Smooth muscle cell (in vitro differentiated cells): ENCODE results near the gene ACSS2. TPM values are rescaled to one million over a fixed set of nuclear protein-coding genes. Genes with fewer than 3 reads are reported as not detected.
A peak's percentile ranks its signal among the peaks of the same experiment; 100 is the strongest.

Experiments used
- DNase-seq: peaks from one replicate; lab custom pipeline; 2025; ENCODE audit not compliant: unreplicated experiment; lab: John Stamatoyannopoulos, UW
- H2AFZ ChIP-seq: fragments of 200-600 bp; sonication (generic); 2 replicates; pipeline ENCODE4 v1.6.0; 2016; ENCODE audit warnings: antibody characterized with exemption, low read depth, mild to moderate bottlenecking
- H3F3A ChIP-seq: fragments of 200-600 bp; sonication (generic); 2 replicates; pipeline ENCODE4 v1.6.0; 2017; ENCODE audit warnings: antibody characterized with exemption, low read depth
- H3K27ac ChIP-seq: fragments of 200-600 bp; sonication (generic); 2 replicates; pipeline ENCODE4 v1.5.1; 2016; ENCODE audit warnings: low read depth, mild to moderate bottlenecking
- H3K27me3 ChIP-seq: fragments of 200-600 bp; sonication (generic); 2 replicates; pipeline ENCODE4 v1.6.1; 2016; ENCODE audit warnings: low read depth, mild to moderate bottlenecking
- H3K36me3 ChIP-seq: fragments of 200-600 bp; sonication (generic); 2 replicates; pipeline ENCODE4 v1.5.1; 2016; ENCODE audit warnings: low read depth
- H3K4me1 ChIP-seq: fragments of 200-600 bp; sonication (generic); 2 replicates; pipeline ENCODE4 v1.5.1; 2016; ENCODE audit warnings: low read depth
- H3K4me2 ChIP-seq: fragments of 200-600 bp; sonication (generic); 2 replicates; pipeline ENCODE4 v1.6.0; 2016; ENCODE audit warnings: mild to moderate bottlenecking
- H3K4me3 ChIP-seq: fragments of 200-600 bp; sonication (generic); 2 replicates; pipeline ENCODE4 v1.5.1; 2016; ENCODE audit warnings: mild to moderate bottlenecking
- H3K79me2 ChIP-seq: fragments of 200-600 bp; sonication (generic); 2 replicates; pipeline ENCODE4 v1.6.0; 2016; ENCODE audit warnings: low read depth, mild to moderate bottlenecking
- H3K9ac ChIP-seq: fragments of 200-600 bp; sonication (generic); 2 replicates; pipeline ENCODE4 v1.6.0; 2016; ENCODE audit warnings: low read depth
- H3K9me3 ChIP-seq: fragments of 200-600 bp; sonication (generic); replicated peaks from 2 replicates; pipeline ENCODE4 v1.5.1; 2016; ENCODE audit warnings: low read depth
- H4K20me1 ChIP-seq: fragments of 200-600 bp; sonication (generic); 2 replicates; pipeline ENCODE4 v1.6.0; 2016; ENCODE audit warnings: low read depth
- WGBS: methylation state at CpG from one replicate; pipeline ENCODE4 v1.1.7; 2016; ENCODE audit warnings: low lambda C conversion rate; 5-methylcytosine and 5-hydroxymethylcytosine counted together
- polyA plus RNA-seq: library from polyadenylated mRNA; unstranded; fragments of >200 nt; fragmentation: Nextera tagmentation; extraction: Ambion mirVana; gene quantifications from 2 replicates; pipeline ENCODE4 v1.2.1, GENCODE V29; 2016
- total RNA-seq: library from RNA; depleted of rRNA; stranded (reverse); fragments of >200 nt; gene quantifications from 2 replicates; pipeline ENCODE4 v1.2.3, GENCODE V29; 2014
- TF ChIP-seq, protein P1 (sequence below): fragments of 200-600 bp; sonication (generic); IDR thresholded peaks from 2 replicates; pipeline ENCODE4 v1.5.1; 2017; ENCODE audit warnings: borderline replicate concordance, mild to moderate bottlenecking, antibody characterized with exemption; ENCODE audit not compliant: insufficient read depth, poor library complexity, severe bottlenecking

ACSS2 gene
- total and polyA plus RNA-seq, 2 experiments from 2014 or later = 35.1 to 37.7 TPM

DNA sequence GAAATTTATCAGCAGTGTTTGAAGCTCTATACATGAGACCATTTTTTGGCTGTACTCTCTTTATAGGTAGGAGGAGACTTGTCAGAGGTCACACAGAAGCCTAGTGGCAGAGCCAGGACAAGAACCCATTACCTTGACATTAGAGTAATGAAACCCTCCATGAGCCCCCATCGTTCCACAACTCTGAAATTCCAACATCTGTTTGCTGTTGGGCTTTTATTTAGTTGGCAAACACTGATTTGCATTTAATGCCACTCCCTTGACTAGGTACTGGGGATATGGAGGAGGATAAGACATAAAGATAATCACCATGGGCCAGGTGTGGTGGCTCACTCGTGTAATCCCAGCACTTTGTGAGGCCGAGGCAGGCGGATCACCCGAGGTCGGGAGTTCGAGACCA, 77.5 kb downstream of the ACSS2 start:
- TF ChIP-seq, protein P1, sequence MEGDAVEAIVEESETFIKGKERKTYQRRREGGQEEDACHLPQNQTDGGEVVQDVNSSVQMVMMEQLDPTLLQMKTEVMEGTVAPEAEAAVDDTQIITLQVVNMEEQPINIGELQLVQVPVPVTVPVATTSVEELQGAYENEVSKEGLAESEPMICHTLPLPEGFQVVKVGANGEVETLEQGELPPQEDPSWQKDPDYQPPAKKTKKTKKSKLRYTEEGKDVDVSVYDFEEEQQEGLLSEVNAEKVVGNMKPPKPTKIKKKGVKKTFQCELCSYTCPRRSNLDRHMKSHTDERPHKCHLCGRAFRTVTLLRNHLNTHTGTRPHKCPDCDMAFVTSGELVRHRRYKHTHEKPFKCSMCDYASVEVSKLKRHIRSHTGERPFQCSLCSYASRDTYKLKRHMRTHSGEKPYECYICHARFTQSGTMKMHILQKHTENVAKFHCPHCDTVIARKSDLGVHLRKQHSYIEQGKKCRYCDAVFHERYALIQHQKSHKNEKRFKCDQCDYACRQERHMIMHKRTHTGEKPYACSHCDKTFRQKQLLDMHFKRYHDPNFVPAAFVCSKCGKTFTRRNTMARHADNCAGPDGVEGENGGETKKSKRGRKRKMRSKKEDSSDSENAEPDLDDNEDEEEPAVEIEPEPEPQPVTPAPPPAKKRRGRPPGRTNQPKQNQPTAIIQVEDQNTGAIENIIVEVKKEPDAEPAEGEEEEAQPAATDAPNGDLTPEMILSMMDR = no peak
- Histone ChIP-seq H4K20me1 (no peaks in the 10 kb centered on the region), H3K36me3 (no peaks in the 10 kb centered on the region), H3K4me3 (no peak overlapping the region), H3K9ac (no peak overlapping the region), H3K9me3 (no peaks in the 10 kb centered on the region), H3K27me3 (no peaks in the 10 kb centered on the region), H3K4me2 (no peak overlapping the region), H3F3A (peaks cover 3% of the 10 kb centered on the region), H3K79me2 (peaks cover 9% of the 10 kb centered on the region), H3K4me1 (peaks cover 11% of the 10 kb centered on the region), H3K27ac (no peak overlapping the region), H2AFZ (no peak overlapping the region)
- 94% methylated on average over 7 of the region's 7 CpGs for WGBS
- DNase-seq = no peak

DNA sequence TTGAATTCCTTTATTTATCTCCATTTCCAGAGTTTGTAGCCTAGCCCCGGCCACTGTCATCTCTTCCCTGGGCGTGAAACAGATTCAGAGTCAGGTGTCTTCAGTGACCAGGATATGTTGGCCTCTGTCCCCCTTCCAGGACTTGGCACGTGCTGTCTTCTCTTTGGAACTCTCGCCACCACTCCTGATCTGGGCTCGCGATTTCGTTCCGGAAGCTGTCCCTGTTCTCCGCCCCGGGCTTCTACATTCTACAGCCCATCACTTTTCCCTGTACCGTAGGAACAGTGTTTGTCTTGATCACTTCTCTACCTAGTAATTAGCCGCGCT, 78.5 kb downstream of the ACSS2 start:
- H3K9me3 ChIP-seq = no peaks in the 10 kb centered on the region
- peak overlapping the region; percentile 89 for H3K4me2 ChIP-seq
- peaks cover 11% of the 10 kb centered on the region for H3K4me1 ChIP-seq
- no peaks in the 10 kb centered on the region for H4K20me1 ChIP-seq
- peaks cover 3% of the 10 kb centered on the region for H3F3A ChIP-seq
- 17% methylated on average over 13 of the region's 13 CpGs for WGBS
- TF ChIP-seq, protein P1 = no peak
- H3K27ac ChIP-seq = peak overlapping the region; percentile 83
- H3K36me3 ChIP-seq = no peaks in the 10 kb centered on the region
- H2AFZ ChIP-seq = peak overlapping the region; percentile 36
- no peak for DNase-seq
- peak overlapping the region; percentile 82 for H3K9ac ChIP-seq
- peak overlapping the region; percentile 54 for H3K4me3 ChIP-seq
- peaks cover 9% of the 10 kb centered on the region for H3K79me2 ChIP-seq
- H3K27me3 ChIP-seq = no peaks in the 10 kb centered on the region

GRCh38 chr20:34955231-34956040, 79.0 kb downstream of the ACSS2 start, which contains the start of the genes GSS and MYH7B:
Gene GSS, minus strand, starts transcription at chr20:34955806. Its CDS starts 3,954 bp downstream, at chr20:34951852.
Gene MYH7B, plus strand, starts transcription at chr20:34955868. Its CDS starts 22,138 bp downstream, at chr20:34978006.
- no peaks in the 10 kb centered on the region for H4K20me1 ChIP-seq
- no peaks in the 10 kb centered on the region for H3K9me3 ChIP-seq
- H3K36me3 ChIP-seq = no peaks in the 10 kb centered on the region
- TF ChIP-seq, protein P1 = peak; percentile 31
- H3F3A ChIP-seq = peaks cover 3% of the 10 kb centered on the region
- H3K27me3 ChIP-seq = no peaks in the 10 kb centered on the region
- peak within 1 kb of the TSS; percentile 89 for H3K4me2 ChIP-seq
- H2AFZ ChIP-seq = peak within 1 kb of the TSS; percentile 36
- 1% methylated on average over 62 of the region's 62 CpGs for WGBS
- peak; percentile 97 for DNase-seq
- H3K4me1 ChIP-seq = peaks cover 11% of the 10 kb centered on the region
- peak within 1 kb of the TSS; percentile 82 for H3K9ac ChIP-seq
- H3K79me2 ChIP-seq = peaks cover 9% of the 10 kb centered on the region
- peak within 1 kb of the TSS; percentile 54 for H3K4me3 ChIP-seq
- H3K27ac ChIP-seq = peak within 1 kb of the TSS; percentile 83
